Activated T-cell treated with anti-CD3 and anti-CD28 coated beads for 24 hours (primary cell): ENCODE results near the gene ZNF699.
"Not testable (repeated sequence)": the region's sequence is repeated elsewhere in the genome, so short reads cannot be mapped to it uniquely, and the experiment has no call there.

Experiments
- DNase-seq: peaks from one replicate; pipeline ENCODE4 v3.0.0-alpha.2; 2020; ENCODE audit warnings: low read depth

Gene ZNF699

DNA sequence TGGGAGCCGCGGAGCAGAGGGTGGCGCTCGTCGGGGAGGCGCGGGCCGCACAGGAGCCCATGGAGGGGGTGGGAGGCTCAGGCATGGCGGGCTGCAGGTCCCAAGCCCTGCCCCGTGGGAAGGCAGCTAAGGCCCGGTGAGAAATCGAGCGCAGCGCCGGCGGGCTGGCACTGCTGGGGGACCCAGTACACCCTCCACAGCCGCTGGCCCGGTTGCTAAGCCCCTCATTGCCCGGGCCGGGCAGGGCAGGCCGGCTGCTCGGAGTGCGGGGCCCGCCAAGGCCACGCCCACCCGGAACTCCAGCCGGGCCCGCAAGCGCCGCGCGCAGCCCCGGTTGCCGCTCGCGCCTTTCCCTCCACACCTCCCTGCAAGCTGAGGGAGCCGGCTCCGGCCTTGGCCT, 26.2 kb downstream of the ZNF699 start:
- not testable (repeated sequence) for DNase-seq

DNA sequence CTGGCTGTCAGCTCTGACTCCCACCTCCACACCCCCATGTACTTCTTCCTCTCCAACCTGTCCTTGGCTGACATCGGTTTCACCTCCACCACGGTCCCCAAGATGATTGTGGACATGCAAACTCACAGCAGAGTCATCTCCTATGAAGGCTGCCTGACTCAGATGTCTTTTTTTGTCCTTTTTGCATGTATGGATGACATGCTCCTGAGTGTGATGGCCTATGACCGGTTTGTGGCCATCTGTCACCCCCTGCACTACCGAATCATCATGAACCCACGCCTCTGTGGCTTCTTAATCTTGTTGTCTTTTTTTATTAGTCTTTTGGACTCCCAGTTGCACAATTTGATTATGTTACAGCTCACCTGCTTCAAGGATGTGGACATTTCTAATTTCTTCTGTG, 58.4 kb downstream of the ZNF699 start:
- DNase-seq: no peak

DNA sequence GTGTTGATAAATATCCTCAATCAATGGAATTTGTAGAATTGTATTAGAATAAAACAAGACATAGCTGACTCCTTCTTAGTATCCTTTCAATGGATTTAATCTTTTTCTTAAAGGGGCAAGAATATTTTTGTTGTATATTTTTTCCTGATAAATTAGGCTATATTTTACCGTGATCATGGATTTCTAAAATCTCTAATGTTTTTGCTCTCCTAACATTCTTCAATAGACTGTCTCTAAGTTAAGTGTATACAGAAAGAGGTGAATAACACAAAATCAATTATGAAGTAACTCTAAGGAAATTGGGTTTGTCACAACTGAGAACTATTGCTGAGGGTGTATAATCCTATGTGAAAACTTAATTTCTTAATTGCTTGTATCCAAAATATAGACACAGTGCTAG, 59.0 kb downstream of the ZNF699 start, which contains the start of gene OR7E24:
Gene OR7E24 (plus strand): TSS at position 301 of the 400 bp plus-strand sequence. CDS start 114 bp downstream, outside the sequence.
- no peak for DNase-seq
